Activated CD4-positive, alpha-beta T cell treated with anti-CD3 and anti-CD28 coated beads, Interleukin-10, Interleukin-2, amounts not matched to agents 100 ng/mL and 50 ng/mL, durations not matched to agents 16 hours and 8 hours (primary cell): Measurements from ENCODE around the gene GGN.
"Not testable (repeated sequence)": the region's sequence is repeated elsewhere in the genome, so short reads cannot be mapped to it uniquely, and the experiment has no call there.

Experiments
- DNase-seq: peaks from one replicate; pipeline ENCODE4 v3.0.0-alpha.2; 2020

GGN gene

DNA sequence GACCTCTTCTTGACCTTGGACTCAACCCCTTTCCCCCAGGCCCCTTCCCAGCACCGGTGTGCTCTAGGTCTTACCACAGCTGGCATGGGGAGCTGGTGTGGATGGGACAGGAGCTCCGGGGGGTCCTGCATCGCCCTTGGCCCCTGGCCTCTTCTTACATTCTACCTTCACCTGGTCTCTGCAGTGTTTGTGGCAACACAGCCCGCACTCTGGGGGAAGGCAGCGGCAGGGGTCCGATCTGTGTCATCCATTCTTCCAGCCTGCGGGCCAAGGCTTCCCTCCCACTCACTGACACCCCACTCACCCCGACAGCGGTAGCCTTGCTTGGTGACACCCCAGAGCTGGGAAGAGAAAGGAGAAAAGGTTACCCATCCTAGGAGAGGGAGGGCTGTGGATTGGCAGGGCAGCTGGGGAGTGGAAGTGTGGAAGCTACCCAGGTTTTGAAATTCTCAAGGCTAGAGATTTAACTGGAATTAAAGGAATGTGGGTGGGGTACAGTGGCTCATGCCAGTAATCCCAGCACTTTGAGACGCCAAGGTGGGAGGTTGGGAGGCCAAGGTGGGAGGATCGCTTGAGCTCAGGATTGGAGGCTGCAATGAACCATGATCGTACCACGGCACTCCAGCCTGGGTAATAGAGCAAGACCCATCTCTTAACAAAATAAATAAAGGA is 23.3 kb upstream of the GGN start:
- DNase-seq = no peak

DNA sequence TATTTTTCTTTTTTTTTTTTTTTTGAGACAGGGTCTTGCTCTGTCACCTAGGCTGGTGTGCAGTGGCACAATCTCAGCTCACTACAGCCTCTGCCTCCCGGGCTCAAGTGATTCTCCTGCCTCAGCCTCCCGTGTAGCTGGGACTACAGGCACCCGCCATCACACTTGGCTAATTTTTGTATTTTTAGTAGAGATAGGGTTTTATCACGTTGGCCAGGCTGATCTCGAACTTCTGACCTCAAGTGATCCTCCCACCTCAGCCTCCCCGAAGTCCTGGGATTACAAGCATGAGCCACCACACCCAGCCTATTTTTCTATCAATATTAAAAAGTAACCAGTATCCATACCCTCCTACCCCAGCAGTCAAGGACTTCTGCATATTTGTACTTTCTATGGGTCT is 22.6 kb upstream of the GGN start:
- not testable (repeated sequence) for DNase-seq

DNA sequence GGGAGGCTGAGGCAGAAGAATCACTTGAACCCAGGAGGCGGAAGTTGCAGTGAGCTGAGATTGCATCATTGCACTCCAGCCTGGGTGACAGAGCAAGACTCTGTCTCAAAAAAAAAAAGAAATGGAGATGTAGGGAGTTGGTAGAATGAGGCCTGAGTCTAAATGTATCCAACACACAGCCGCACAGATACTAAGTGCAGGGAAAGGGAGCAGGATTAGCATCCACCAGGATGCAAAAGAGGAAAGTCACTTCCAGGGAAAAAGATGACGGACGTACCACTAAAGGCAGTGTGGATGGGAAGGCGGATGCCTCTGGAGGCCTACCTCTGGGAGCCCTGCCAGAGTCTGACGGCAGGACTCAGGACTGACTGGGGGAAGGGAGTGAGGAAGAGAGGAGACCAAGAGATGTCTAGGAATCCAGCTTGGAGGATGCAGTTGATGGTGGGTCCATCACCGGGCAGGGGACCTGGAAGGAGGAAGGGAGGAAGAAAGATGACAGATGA is 21.8 kb upstream of the GGN start:
- no peak for DNase-seq

DNA sequence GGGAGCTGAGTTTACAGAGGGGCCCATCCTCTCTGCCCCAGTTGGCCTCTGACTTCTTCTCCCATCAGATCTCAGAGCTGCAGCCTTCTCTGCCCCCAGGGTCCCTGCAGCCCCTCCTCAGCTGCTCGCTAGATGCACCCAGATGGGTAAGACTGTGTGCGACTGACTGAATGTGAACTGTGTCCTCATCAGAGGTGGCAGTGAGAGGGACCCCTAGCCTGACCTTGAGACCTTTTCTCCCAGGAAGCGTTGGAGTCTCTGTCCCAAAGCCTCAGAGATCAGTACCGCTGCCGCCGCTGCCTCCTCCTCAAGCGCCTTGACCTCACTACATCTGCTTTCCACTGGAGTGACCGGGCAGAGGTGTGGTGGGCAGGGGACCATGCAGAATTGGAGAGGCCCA is 17.4 kb upstream of the GGN start:
- DNase-seq = no peak

DNA sequence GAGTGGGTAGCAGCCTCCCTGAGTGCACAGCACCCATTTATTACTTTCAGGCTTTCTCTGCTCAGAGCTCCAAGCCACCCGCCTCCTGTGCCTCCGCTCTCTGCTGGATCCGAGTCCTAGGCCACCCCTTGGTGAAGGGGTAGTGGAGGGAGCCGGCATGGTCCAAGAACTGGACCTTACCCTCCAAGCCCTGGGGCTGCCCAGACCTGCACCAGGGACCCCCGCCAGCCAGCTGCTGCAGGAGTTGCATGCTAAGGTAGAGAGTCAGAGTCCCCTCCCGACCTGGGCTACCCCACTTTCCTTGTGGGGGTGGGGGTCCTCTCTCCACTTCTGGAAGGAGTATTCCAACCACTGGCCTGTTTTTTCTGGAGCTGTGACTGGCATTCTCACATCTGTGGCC is 17.0 kb upstream of the GGN start:
- no peak for DNase-seq

DNA sequence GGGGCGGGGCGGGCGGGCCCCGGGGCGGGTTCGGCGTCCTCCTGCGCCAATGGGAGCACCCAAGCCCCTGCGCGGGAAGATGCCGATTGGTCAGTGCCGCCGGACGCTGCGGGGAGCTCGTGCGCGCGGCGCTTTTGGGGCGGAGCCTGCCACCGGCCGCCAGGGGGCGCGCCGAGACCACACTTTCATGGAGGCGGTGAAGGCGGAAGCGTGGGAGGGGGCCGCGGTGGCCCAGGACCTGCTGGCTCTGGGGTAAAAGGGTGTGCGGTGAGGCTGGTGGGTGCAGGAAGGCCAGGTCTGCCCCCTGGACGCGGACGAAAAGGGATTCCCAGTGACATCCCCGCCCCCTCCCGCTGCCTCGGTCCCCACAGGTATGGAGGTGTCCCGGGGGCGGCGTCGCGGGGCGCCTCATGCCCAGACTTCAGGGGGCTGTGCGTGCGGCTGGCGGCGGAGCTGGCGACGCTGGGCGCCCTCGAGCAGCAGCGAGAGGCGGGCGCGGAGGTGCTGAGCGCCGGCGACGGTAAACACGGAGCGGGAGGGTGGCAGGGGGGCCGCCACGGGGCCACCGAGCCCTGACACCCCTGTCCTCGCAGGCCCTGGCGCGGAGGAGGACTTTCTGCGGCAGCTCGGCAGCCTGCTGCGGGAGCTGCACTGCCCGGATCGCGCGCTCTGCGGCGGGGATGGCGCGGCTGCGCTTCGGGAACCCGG is 15.3 kb upstream of the GGN start, which contains the start of gene FAM98C:
FAM98C (plus strand) TSS at position 127 of the 708 bp plus-strand sequence; CDS start at position 188, 61 bp downstream.
- DNase-seq = peak; percentile 98

DNA sequence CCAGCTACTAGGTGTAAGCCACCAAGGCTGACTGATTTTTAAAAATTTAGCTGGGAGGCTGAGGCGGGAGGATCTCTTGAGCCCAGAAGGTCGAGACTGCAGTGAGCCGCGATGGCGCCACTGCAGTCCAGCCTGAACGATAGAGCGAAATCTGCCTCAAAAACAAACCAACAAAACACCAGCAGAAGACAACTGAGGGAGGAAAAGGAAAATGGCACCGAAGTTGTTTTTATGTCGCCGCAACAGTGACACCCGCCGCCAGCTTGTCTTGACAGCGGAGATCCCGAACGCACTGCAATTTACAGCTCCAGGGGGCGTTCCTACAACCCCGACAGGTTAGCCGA is 14.8 kb upstream of the GGN start:
- no peak for DNase-seq

DNA sequence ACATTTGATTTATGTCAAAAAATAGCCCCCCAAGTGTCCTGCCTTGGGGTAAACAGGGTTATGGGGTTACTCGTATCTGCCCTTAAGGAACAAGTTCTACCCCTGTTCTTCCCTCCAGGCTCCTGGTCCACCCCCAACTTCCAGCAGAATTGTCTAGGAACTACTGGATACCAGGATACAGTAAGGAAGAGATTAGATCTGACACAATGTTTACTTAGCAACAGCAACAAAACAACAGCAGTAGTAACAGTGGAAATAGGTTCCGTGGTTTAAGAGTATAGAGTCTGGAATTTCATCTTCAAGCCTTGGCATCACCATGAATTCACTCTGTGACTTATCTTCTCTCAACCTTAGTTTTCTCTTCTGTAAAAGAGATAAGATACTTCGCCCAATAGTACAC is 13.3 kb upstream of the GGN start:
- DNase-seq = no peak

DNA sequence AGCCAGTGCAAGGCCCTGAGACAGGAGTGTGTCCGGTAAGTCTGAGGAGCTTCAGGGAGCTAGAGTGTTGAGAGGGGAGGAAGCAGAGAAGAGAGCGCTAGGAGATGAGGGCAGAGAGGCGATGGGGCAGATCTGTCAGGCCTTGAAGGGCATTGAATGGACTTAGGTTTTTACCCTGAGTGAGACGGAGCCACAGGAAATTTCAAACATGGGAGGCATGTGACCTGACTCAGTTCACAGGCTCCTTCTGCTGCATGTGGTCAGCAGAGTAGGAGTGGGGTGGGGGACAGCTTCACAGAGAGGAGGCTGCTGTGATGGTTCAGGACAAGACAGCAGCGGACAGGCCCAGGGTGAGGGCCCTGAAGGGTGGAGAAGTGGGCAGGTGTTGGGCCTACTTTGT is 12.5 kb upstream of the GGN start:
- DNase-seq = no peak

DNA sequence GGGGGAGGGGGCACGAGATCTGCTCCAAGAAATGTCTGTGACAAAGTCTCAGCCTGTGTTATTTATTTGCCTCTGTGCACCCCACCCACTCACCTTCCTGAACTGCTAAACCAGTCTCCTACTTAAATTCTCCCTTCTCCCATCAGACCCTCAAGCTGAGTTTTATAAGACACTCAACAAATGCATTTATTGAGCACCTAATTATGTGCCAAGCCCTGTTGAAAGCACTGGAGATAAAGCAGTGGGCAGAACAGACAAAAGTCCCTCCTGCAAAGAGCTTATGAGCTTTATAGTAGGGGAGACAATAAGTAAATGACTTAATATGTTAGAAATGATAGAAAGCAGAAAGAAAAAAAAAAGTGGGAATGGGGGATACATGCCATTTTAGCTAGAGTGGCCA is 11.7 kb upstream of the GGN start:
- no peak for DNase-seq

DNA sequence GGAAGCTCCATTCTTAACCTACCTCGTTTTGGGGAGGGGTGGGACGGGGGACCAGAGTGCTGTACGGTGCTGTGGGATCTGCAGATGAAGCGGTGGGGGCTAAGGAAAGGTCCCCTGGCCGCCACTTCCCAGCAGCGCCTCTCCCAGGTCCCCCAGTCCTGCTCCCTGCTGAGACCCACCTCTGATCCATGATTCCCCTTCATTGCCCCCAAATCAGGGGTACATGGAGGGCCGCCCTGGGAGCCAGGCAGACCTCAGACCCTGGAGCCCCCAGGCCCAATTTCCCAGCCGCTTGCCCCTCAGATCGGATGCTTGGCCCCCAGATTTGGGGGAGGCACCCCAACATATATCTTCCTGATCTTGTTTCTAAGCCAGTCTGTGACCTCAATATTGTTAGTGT is 11.2 kb upstream of the GGN start:
- DNase-seq = no peak

DNA sequence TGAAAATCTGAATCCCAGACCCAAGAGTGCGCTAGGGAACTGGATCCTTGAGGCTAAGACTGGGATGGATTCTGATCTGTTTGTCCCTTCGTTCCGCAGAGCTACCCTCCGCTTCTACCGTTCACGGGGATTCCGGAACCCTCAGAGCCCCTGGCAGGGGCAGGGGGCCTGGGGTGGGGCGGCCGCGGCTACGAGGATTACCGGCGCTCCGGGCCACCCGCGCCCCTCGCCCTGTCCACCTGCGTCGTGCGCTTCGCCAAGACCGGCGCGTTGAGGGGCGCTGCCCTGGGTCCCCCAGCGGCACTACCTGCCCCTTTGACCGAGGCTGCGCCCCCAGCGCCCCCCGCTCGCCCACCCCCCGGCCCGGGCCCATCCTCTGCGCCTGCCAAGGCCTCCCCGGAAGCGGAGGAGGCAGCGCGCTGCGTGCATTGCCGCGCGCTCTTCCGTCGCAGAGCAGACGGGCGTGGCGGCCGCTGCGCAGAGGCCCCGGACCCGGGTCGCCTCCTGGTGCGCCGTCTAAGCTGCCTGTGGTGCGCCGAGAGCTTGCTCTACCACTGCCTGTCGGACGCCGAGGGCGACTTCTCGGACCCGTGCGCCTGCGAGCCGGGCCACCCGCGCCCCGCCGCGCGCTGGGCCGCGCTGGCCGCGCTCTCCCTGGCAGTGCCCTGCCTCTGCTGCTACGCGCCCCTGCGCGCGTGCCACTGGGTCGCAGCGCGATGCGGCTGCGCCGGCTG is 7.7 kb upstream of the GGN start:
- peak; percentile 64 for DNase-seq

DNA sequence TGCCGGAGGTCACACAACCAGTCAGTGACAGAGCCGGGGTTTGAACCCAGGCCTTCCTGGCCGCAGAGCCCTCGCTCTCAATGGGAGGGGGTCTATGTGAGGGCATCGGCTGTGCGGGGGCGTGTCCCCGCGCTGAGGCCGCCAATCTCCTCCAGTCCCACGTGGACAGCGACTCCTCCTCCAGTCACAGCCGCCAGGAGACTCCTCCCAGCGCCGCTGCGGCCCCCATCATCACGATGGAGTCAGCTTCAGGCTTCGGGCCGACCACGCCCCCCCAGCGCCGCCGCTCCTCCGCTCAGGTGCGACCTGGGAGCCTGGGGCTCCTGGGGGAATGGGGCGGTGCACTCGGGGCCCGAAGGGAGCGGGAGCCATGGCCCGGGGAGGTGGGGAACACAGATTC is 6.7 kb upstream of the GGN start:
- peak; percentile 88 for DNase-seq

DNA sequence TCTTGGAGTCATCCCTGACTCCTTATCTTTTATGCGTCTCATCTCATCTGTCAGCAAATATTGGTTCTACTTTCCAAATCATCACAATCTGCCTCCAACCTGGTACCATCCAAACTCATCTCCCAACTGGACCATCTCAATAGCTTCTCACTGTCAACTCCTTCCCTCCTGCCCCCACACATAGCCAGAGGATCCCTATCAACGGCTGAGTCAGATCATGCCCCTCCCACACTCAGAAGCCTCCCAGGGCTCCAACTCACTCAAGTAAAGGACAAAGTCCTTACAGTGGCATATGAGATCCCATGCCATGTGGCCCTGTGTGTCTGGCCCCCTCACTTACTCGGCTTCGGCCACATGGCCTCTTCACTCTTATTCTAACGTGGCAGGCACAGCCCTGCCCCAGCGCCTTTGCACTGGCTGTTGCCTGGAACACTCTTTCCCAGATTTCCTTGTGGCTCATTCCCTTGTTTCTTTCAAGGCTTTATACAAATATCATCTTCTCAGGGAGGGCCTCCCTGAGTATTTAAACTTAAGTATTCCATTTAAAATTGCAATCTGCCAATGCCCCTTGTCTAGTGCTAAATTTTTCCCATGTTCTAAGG is 5.0 kb upstream of the GGN start:
- no peak for DNase-seq

DNA sequence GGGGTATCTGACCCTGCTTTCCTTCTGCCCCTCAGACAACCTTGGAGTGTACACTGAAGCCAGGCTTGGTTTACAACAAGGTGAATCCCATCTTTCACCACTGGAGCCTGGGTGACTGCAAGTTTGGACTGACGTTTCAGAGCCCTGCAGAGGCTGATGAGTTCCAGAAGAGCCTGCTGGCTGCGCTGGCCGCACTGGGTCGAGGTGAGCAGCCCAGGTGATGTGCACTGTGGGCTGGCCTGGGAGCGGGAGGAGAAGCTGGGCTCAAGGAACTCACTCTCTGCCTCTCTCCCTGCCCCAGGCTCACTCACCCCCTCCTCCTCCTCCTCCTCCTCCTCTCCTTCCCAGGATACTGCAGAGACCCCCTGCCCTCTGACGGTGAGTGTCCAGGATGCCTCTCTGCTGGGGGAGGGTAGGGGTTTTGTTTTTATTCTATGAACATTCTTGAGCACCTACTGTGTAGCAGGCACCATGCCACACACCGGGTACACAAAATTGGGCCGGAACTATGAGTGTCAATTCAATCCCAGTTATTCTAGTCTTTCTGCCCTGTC is 4.2 kb upstream of the GGN start:
- no peak for DNase-seq

DNA sequence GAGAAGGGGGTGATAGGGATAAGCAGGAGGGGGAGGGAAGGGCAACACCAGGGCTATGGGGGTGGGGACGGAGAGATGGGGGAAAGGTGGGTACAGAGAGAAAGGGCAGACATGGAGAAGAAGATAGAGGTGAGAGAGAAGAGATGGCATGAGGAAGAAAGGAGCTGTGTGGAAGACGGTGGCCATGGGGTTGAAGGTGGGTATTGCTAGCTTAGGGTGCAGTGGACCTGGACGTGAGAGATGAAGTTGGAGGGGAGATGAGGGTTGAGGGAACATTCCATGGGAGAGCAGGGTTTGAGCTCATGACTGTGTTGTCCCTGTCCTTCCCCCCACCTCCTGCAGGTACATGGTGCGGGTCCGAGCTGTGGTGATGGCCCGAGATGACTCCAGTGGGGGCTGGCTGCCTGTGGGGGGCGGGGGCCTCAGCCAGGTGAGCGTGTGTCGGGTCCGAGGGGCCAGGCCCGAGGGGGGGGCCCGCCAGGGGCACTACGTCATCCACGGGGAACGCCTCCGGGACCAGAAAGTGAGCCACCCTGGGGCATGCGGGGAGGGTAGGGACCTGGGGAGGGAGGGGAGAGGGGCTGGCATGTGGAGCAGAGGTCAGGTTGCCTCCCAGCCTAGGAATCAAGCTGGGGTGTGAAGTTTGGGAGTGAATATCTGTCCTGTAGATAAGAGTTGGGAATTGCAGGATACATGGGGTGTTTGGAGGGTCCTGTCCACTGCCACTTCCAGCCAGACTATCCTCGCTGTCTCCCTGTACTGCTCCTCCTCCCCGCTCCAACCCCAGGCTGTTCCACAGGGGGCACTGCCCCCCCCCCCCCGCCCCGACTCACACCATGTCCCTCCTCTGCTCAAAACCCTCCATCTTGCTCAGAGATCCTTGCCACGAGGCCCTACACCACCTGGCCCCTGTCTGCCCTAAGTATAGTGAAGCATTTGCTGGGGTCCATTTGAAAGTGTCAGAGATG is 2.4 kb upstream of the GGN start:
- no peak for DNase-seq

DNA sequence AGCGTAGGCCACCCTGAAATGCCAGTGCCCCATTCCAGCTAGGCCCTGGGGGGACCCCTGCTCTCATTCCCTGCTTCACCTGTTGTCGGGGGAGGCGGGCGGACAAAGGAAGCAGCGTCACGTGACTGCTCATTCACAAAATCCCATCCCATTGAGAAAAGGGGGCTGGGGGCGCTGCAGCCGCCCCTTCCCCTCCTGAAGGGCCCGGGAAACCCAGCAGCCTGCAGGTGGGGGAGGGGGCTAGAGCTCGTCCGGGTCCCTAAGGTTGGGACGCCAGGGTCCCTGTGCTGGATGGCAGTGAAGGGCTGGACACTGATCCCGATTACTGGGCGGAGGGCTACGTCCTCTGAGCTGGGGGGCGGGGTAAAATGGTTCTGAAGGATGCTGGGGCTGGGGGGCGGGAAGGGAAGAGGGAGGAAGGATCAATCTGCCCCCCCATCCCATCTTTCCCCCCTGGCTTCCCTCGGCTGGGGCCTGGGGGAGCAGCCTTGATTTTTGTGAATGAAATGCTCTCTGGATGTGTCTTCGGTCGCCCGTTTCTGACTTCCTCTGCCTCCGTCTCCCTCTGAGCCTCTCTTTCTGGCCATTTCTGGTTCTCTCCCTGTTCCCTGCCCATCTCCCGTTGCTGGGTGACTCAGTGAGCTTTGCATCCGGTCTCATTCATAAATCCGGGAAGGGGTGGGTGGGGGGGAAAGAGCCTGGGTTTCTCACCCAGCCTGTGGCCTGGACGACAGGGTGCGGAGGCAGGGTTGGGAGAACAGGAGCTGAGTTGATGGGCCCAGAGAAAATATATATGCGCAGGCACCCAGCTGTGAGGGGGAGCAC is 1.5 kb upstream of the GGN start:
- no peak for DNase-seq

DNA sequence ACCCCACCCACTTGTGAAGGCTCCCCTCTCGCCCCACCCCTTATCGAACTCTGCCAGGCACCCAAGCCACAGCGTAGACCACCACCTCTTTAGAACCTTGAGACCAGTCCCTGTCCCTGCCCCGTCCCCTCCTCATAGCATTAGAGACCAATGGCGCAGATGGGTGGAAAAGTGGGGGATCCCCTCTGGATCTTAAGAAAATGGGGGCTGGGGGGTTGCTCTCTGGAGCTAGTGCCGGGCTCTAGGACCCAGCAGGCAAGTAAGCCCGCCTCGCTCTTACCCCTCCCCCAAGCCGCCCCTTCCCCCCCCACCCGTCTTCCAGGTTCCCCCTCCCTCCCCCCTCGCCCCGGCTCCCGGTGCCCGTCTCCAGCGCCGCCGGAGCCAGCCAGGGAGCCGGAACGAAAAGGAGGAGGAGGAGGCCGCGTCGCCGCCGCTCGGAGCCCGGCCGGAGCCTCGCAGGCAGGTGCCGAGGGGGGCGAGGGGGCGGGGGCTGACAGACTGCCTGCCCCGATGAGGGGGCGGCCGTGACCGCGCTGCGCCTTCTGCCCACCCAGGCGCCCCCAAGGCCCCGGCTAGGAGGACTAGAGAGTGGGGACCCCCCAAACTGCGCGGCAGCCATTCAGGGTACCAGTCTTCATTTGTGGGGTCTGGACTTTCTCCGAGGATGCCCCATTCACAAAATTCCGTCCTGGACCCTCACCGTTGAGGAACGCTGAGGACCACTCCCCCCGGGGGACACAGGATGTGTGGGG is 691 bp upstream of the GGN start, which contains the start of gene SPRED3:
SPRED3 (plus strand) TSS at position 349 of the 752 bp plus-strand sequence. CDS start 1,606 bp downstream, outside the sequence.
- DNase-seq = no peak

DNA sequence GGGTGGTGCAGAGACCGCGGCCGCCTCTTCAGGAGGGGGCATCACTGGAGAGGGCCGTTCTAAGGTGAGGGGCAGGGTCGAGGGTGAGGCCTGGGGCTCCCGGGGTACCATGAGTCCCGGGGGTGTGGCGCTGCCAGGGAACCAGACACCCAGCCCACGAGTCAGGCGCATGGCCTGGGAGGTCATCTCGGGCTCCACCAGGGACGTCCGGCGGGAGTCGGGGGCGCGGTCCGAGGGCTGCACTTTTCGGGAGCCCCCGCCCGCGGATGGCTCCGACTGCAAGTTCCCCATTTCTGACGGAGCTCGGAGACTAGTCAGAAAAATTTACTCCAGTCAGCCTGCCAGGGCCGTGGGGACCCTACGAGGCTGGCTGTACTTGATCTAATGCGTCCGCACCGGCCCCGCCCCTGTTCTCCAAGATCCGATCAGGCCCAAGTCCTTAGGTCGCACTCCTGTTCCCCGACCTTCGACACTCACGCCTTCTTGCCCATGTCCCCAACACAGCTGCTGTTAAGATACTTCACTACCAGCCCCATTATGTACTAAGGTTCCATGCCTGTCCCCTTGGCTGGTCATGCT is 774 bp downstream of the GGN start:
- no peak for DNase-seq
